SK-N-SH treated with all-trans-retinoic acid at 6 μM for 48 hours (cell line): Measurements from ENCODE around the gene SLC35E3.

Experiments used
- ARNTL ChIP-seq: fragments of 450-650 bp; formaldehyde crosslinking; IDR thresholded peaks from 2 replicates; pipeline ENCODE4 v1.5.0; 2020; ENCODE audit warnings: low read depth, mild to moderate bottlenecking, moderate library complexity, borderline replicate concordance
- BACH2 ChIP-seq: fragments of 250-450 bp; sonication (Bioruptor Pico); IDR thresholded peaks from 2 replicates; pipeline ENCODE4 v1.9.0; 2021; ENCODE audit warnings: mild to moderate bottlenecking, borderline replicate concordance
- CSDC2 ChIP-seq: fragments of 250-450 bp; sonication (Bioruptor Pico); IDR thresholded peaks from 2 replicates; pipeline ENCODE4 v1.5.0; 2020; ENCODE audit warnings: mild to moderate bottlenecking, moderate library complexity
- GLIS3 ChIP-seq: fragments of 250-450 bp; sonication (Bioruptor Pico); IDR thresholded peaks from 2 replicates; pipeline ENCODE4 v1.5.0; 2020; ENCODE audit warnings: mild to moderate bottlenecking, moderate library complexity
- ISL1 ChIP-seq: fragments of 250-450 bp; sonication (Bioruptor Pico); IDR thresholded peaks from 2 replicates; pipeline ENCODE4 v2.1.2; 2022; ENCODE audit warnings: mild to moderate bottlenecking, moderate library complexity
- PPARA ChIP-seq: fragments of 250-450 bp; sonication (Bioruptor Pico); IDR thresholded peaks from 2 replicates; pipeline ENCODE4 v1.5.0; 2020; ENCODE audit warnings: mild to moderate bottlenecking, borderline replicate concordance
- RARB ChIP-seq: fragments of 250-450 bp; sonication (Bioruptor Pico); IDR thresholded peaks from 2 replicates; pipeline ENCODE4 v1.8.0; 2021; ENCODE audit warnings: mild to moderate bottlenecking, moderate library complexity
- TCF4 ChIP-seq: fragments of 250-450 bp; sonication (Bioruptor Pico); IDR thresholded peaks from 2 replicates; pipeline ENCODE4 v1.8.0; 2021; ENCODE audit warnings: mild to moderate bottlenecking, moderate library complexity, borderline replicate concordance
- ZFP30 ChIP-seq: fragments of 450-650 bp; formaldehyde crosslinking; IDR thresholded peaks from 2 replicates; pipeline ENCODE4 v1.5.0; 2022; ENCODE audit warnings: mild to moderate bottlenecking, moderate library complexity
- ZNF8 ChIP-seq: fragments of 450-650 bp; formaldehyde crosslinking; IDR thresholded peaks from 2 replicates; pipeline ENCODE4 v1.5.0; 2020; ENCODE audit warnings: mild to moderate bottlenecking, moderate library complexity
- TF ChIP-seq, protein P1 (sequence below): fragments of 250-450 bp; sonication (Bioruptor Pico); IDR thresholded peaks from 2 replicates; pipeline ENCODE4 v1.8.0; 2020; ENCODE audit warnings: mild to moderate bottlenecking, moderate library complexity, borderline replicate concordance
- TF ChIP-seq, protein P2 (sequence below): fragments of 250-450 bp; sonication (Bioruptor Pico); IDR thresholded peaks from 2 replicates; pipeline ENCODE4 v1.5.0; 2020; ENCODE audit warnings: mild to moderate bottlenecking, moderate library complexity
- TF ChIP-seq, protein P3 (sequence below): fragments of 250-450 bp; sonication (Bioruptor Pico); IDR thresholded peaks from 2 replicates; pipeline ENCODE4 v1.5.1; 2020; ENCODE audit warnings: low read depth, mild to moderate bottlenecking, moderate library complexity

DNA sequence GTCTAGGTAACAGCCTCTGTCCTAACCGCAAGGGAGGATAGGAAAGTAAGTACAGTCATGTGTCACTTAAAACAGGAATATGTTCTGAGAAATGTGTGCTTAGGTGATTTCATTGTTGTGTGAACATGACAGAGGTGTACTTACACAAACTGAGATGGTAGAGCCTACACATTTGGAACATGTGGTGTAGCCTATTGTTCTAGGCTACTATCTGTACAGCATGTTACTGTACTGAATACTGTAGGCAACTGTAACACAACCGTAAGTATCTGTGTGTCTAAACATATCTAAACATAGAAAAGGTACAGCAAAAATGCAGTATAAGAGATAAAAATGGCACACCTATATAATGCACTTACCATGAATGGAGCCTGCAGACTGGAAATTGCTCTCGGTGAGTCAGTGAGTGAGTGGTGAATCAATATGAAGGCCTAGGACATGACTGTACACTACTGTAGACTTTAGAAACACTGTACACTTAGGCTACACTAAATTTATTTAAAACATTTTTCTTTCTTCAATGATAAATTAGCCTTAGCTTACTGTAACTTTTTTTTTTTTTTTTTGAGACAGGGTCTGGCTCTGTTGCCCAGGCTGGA lies 48.8 kb downstream of the SLC35E3 start:
- TF ChIP-seq, protein P1, sequence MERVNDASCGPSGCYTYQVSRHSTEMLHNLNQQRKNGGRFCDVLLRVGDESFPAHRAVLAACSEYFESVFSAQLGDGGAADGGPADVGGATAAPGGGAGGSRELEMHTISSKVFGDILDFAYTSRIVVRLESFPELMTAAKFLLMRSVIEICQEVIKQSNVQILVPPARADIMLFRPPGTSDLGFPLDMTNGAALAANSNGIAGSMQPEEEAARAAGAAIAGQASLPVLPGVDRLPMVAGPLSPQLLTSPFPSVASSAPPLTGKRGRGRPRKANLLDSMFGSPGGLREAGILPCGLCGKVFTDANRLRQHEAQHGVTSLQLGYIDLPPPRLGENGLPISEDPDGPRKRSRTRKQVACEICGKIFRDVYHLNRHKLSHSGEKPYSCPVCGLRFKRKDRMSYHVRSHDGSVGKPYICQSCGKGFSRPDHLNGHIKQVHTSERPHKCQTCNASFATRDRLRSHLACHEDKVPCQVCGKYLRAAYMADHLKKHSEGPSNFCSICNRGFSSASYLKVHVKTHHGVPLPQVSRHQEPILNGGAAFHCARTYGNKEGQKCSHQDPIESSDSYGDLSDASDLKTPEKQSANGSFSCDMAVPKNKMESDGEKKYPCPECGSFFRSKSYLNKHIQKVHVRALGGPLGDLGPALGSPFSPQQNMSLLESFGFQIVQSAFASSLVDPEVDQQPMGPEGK (CRISPR knock-in tag): no peak
- TF ChIP-seq PPARA (no peak), ZNF8 (CRISPR knock-in tag) (no peak), TCF4 (CRISPR knock-in tag) (no peak), ISL1 (CRISPR knock-in tag) (no peak), ZFP30 (CRISPR knock-in tag) (no peak), ARNTL (CRISPR knock-in tag) (no peak), BACH2 (CRISPR knock-in tag) (no peak), RARB (no peak), GLIS3 (CRISPR knock-in tag) (no peak), CSDC2 (CRISPR knock-in tag) (no peak)
- TF ChIP-seq, protein P2, sequence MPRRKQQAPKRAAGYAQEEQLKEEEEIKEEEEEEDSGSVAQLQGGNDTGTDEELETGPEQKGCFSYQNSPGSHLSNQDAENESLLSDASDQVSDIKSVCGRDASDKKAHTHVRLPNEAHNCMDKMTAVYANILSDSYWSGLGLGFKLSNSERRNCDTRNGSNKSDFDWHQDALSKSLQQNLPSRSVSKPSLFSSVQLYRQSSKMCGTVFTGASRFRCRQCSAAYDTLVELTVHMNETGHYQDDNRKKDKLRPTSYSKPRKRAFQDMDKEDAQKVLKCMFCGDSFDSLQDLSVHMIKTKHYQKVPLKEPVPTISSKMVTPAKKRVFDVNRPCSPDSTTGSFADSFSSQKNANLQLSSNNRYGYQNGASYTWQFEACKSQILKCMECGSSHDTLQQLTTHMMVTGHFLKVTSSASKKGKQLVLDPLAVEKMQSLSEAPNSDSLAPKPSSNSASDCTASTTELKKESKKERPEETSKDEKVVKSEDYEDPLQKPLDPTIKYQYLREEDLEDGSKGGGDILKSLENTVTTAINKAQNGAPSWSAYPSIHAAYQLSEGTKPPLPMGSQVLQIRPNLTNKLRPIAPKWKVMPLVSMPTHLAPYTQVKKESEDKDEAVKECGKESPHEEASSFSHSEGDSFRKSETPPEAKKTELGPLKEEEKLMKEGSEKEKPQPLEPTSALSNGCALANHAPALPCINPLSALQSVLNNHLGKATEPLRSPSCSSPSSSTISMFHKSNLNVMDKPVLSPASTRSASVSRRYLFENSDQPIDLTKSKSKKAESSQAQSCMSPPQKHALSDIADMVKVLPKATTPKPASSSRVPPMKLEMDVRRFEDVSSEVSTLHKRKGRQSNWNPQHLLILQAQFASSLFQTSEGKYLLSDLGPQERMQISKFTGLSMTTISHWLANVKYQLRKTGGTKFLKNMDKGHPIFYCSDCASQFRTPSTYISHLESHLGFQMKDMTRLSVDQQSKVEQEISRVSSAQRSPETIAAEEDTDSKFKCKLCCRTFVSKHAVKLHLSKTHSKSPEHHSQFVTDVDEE (CRISPR knock-in tag): no peak
- TF ChIP-seq, protein P3, sequence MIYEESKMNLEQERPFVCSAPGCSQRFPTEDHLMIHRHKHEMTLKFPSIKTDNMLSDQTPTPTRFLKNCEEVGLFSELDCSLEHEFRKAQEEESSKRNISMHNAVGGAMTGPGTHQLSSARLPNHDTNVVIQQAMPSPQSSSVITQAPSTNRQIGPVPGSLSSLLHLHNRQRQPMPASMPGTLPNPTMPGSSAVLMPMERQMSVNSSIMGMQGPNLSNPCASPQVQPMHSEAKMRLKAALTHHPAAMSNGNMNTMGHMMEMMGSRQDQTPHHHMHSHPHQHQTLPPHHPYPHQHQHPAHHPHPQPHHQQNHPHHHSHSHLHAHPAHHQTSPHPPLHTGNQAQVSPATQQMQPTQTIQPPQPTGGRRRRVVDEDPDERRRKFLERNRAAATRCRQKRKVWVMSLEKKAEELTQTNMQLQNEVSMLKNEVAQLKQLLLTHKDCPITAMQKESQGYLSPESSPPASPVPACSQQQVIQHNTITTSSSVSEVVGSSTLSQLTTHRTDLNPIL (CRISPR knock-in tag): no peak
